ENCODE measurements around the gene TRIM63.

TRIM63 gene

DNA sequence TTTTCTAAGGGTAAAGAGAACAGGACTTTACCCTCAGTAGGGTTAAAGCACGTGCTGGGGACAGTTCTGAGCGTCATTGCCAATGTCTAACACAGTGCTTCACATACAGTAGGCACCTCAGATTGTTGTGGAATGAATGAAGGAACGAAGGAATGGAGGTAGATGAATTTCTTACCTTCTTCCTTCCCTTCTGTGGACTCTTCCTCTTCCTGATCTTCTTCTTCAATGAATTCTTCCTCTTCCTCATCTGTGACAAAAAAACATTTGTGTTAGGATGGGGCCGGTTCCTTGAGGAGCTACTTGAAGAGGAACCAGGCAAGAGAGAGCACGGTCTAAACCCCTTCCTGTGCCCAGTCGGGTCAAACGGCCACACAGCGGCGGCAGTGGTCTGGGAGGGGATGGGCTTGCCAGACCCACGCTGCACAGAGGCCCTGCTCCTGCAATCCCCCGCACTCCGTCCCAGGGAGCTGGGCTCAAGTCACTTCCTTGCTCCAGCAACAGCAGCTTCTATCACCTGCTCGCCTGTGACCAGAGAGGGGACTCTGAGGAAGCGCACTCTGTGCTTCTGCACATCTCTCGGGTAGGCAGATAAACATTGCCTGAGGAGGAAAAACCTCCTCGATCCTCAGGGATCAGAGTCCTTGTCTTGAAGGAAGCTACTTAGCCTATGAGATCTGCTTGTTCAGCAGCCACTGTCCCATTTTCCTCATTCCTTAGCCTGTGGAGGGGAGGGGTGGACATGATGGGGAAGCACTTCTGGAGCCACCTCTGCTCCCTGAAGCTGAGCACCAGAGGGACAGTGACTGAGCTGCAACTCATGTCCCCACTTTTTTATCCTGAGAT, 13.5 kb downstream of the TRIM63 start:
- DNase-seq: no peak

DNA sequence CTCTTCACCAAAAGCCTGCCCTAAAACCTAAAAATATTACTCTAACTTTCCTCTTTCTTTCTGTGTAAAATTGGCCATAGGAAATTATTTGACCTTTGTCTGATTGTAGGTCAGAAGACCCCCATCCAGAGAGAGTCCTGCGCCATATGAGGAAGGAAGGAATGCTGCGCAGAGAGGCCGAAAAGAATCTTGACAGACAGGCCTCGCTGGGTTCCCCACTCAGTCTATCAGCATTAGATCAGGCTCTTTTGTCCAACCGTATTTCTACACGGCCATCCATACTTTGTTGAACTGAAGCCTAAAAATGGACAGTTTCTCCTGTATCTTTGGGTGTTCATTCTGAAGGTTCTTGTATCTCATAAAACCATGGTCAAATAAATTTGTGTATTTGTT, 17.2 kb downstream of the TRIM63 start:
- no peak for DNase-seq

DNA sequence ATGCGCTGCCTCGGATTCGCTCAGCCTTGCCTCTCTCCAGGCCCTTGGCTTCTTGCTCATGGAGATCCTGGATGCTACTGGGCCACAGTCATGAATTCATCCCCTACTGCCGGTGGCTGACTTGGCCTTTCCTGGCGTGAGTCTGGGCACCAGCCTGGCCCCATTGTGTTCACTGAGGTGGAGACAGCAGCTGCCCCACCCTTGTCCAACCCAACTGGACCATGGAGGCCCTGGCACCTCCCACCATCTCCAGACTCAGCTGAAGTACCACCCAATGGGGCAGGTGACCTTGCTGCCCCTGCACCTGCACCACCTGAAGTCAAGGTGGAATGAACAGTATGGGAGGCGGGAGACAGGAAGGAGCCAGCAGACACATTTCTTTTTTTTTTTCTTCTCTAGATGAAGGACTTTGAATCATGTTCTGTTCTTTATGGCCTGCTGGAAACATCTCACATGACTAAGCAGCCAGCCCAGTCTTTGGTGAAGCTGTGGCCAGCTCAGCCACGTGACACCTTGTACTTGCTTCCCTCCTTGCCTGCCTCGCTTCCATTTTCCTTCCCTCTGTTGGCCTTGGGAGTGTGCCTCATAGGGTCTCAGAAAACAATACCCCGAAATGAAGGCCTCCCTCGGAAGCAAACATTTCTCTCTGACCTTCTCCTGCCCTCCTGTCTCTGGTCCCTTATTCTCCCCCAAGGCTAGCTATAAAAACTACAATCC, 17.7 kb downstream of the TRIM63 start:
- no peak for DNase-seq

DNA sequence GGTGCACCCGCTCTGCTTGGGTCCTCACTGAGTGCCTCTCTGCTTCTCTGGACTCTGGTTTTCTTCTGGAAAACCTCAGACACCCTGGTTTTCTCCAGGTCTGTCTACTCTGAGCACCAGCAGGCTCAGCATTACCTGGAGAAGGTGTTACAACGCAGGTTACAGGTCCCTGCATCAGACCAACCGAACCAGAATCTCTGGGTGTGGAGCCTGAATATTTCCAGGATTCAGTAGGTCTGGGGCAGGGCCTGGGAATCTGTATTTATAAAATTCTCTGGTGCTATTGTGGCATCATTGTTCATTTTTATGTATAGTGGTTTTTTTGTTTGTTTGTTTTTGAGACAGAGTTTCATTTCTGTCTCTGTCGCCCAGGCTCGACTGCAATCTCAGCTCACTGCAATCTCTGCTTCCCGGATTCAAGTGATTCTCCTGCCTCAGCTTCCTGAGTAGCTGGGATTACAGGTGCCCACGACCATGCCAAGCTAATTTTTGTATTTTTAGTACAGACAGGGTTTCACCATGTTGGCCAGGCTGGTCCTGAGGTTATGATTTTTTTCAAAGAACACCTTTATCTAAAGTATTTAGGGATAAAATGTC, 20.1 kb downstream of the TRIM63 start:
- no peak for DNase-seq

DNA sequence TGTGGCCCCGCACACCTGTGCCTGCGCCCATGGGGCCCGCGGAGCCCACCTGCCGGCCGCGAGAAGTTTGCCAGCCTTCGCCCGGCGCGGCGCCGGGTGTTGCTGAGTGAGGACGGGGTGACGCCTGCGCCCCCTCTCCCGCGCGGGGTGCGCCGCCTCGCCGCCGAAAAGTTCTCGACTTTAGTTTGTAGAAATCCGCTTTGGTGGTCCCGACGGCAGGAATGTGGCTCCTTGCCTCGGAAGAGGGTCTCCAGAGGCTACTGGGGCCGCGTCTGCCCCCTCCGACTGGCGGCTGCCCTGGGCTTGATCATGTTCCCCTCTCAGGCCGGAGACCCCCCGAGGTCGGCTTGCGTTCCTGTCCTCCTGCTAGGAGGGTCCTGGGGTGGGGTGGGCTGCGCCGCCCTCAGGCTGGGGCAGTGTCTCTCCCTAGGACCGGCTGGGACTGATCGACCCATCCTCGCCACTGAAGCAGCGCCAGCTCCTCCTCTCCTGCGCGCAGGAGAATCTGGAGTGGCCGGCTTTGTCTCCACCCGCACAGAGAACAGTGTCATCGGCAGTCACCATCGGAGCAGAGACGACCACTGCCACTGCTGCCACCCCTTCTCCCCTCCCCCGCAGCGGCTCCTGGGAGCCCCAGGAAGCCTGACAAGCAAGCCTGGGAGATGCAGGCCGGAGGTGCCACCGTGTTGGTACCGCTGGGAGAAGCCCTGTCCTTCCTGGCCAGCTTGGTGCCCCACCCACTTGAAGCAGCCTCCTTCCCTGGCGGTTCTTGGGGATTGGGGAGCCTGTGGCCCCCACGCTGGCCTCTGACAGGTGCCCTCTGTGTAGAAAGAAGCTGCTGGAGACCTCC, 21.0 kb downstream of the TRIM63 start:
- no peak for DNase-seq

DNA sequence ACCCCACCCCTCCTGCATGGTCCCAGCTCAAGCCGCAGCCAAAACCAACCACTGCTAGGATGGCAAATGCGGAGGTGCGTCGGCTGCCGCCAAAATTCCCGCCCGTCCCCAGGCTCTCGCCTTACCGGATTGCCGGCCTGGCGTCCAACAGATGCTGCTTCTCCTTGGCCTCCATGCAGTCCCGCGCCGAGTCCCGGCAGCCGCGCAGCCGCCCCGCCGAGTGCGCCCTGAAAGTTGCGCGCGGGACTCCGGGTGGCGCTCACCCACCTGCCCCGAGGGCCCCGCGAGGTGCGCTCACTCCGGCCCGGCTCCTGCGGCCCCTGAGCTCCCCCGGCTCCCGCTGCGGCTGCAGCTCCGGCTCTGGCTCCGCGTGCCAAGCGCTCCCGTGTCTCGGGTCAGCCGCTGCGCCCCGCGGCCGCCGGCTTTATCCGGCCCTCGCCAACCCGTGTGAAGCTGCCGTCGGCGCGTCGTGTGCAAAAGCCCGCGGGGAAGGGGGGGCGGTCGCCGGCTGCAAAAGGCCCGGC, 21.6 kb downstream of the TRIM63 start, which contains the start of gene SLC30A2:
TSS of gene SLC30A2 (minus strand) at position 397 of the 524 bp plus-strand sequence. CDS start at position 175, 222 bp downstream.
- DNase-seq: no peak

DNA sequence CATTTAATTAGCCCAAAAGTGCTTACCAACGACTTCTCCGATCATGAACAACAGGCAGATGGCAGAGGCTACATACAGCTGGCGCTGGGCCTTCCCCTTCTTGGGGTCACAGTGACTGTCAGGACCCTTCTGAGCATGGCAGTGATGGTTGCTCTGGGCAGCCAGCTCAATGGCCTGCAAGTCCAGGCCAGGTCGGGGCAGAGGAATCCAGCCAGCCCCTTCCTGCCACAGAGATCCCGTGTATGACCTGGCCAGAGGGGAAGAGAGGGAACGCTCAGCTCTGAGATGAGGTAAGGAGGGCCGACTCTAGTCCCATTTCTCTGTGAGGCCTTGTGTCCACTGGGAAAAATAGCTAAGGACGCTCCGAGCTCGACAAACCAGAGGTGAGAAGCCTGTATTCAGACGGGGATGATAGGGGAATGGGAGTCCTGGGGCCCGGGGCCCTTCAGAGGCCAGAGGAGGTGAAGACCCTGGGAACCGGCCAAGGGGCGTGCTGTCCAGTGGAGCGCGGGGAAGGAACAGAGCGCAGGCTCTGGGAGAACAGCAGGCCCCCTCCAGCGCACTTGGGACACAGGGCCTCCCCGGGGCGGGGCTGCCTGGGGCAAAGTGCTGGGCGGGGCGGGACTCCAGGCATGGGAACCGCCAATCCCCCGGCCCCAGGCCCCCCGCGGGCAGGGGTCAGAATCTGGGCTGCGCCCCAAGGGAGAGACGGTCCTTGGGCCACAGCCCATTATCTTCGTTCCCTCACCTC, 22.3 kb downstream of the TRIM63 start:
- no peak for DNase-seq

DNA sequence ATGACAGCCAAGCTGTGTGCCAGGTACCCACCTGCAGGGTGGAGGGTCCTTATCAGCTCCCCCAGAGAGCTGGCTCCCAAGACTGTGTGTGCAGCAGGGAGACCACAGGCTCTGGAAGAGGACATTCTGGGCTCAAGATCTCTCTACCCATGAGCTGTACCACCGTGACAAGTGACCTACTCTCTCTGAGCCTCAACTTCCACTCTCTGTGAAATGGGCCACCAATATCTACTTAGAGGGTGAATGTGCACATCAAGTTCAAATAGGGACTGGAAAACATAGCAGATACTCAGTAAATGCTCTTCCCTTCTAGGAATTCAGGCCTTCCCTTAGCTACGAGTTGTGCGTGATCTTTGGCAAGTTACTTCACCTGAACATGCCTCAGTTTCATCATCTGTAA, 23.0 kb downstream of the TRIM63 start:
- DNase-seq: no peak

DNA sequence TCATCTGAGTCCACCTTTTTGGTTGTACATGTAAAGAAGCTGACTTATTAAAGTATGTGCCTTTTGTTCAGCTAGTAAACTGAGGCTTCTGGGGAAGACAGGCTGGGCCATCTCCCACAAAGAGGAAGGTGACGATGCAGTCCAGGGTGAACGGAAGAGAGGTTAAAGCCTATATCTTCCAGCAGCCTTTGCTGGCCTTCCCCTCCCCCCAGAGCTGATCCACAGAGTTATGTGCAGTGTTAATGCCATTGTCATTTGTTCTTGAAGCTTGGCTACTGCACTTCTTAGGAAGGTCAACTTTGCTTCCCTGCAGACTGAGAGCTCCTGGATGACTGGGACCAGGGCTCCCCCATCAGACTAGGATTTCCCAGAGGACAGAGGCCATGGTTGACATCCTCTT, 23.7 kb downstream of the TRIM63 start:
- no peak for DNase-seq

DNA sequence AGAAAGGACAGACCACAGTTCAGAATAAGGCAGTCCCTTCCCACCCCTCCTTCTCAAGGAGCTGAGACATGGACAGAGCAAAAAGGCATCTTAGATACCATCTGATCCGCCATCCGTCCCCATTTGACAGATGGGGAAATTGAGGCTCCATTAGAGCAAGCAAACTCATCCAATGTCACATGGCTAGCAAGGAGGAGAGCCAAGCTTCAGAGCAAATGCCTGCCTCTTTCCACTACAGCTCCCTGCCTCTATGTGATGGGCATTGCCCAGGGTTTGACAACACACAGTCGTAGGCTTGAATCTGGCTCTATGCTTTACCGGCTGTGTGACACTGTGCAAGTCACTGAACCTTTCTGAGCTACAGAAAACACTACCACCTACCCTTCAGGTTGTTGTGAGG, 25.5 kb downstream of the TRIM63 start:
- DNase-seq: no peak

DNA sequence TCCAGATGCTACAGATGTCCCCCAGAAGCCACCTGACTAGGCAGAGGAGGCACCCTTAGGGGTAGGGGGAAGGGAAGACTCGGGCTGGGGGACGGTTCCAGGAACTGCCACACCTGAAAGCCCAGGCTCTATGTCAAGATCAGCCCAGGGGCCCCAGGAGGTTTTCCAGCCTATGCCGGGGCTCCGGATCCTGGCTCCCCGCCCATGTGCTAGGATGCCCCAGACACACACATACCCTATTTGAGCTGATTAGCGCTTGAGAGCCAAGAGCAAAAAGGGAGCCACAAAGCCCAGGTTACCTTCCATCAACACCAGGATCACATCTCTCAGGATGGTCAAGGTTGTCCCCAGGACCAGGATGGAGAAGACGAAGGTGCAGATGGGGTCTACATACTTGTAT, 26.0 kb downstream of the TRIM63 start:
- no peak for DNase-seq

DNA sequence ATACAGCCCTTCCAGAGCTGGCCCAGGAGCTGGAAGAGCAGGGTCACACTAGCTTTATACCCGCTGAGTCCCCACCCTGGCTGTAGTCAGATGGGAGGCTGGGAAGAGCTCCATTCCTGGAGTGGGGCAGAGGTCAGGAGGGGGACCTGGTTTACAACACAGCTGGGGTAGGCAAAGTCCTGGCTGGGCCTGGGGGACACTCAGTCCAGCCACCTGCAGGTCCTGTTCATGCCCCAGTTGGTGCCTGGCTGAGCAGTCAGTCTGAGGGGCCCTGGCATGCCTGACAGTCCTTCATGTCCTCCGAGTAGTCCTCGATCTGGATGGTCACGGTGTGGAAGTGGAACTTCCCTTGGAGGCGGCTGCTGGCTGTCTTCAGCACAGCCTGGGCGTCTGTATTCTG, 28.5 kb downstream of the TRIM63 start:
- no peak for DNase-seq

DNA sequence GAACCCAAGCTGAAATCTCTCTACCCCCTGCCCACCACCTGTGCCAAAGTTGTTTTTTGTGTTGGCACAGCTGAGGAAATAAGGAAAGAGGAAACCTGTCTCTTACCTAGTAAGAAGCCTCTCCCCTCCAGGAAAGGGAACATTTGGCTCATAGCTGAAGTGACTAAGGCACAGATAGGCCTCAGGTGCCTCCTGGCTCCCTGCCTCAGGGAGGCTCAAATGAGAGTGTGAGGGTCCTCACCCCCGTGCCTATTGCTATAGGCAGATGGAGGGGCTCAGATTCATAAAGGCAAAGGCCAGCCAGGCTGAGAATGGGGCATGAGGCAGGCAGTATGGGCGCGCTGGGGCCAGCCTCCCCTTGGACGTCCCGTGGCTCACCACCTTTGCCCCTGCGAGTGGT, 29.0 kb downstream of the TRIM63 start:
- DNase-seq: no peak

DNA sequence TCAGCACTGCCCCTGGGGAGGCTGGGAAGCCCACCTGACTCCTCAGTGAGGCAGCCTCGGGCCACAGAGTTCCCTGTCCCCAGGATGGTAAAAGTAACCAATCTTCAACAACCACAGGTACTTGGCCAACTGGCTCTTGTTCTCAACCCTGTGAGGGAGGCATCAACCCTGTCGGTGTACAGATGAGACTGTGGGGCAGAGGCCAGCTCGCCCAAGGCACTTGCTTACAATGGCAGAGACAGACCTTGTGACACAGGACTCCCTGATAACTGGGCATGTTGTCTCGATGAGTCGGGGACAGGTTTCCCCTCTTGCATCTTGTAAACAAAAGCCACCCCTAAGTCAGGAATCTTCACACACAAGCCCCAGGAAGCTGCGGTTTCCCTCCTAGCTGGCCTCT, 29.5 kb downstream of the TRIM63 start:
- DNase-seq: no peak

DNA sequence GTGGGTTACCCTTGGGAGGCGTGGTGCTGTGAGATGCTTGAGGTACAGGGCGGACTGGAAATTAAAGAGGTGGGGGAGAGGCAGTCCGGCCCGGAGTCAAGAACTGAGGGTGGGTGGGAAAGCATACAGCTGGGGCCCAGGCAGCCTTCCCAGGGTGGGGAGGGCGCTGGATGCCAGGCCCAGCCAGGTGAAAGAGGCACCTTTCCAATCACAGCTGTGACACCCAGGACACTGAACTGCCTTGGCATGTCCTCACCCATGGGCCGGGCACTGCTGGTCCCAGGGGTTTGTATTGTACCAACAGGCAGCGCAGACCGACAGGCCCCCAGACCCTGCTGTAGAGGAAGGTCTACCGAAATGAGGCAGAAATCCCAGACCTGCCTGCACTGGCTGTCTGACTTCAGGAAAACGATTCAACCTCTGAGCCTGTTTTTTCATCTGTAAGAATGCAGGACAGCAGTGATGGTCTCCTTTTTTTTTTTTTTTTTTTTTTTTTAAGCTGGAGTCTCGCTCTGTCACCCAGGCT, 30.6 kb downstream of the TRIM63 start:
- DNase-seq: no peak

DNA sequence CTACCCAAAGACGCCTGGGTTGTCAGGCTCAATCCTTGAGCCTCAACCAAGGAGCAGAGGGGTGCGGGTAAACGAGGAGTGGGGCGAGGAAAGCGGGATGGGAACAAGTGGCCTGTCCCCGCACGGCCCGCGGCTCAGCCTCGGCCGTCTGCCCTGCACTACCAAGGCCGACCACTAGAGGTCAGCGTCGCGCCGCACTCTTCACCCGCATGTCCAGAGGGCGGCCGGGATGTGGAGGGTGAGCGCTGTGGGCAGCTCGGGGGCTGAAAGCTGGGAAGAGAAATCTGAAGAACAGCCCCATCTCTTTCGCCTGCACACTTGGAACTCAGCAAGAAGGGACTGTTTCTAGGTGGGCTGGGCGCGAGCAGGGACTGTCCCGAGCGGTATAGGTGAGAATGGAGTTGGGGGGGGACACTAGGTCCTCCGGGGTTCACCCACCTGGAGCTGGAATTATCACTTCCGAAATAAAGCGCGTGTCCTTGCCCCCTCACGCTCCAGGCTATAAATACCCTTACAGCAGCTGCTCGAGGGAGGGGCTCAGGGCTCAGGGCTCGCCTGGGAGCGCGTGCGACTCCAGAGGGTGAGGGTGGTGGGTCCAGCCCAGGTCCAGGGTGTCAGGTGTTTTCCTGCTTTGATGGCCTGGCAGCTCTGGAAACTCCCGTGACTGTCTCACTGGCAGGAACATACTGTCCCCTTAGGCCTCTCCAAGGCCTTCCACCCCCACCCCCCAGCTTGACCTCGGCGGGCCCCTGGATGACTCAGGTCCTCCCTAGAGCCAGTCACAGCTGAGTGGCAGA, 31.3 kb downstream of the TRIM63 start:
- peak in 1 of 2 experiments; percentile 48 for DNase-seq

DNA sequence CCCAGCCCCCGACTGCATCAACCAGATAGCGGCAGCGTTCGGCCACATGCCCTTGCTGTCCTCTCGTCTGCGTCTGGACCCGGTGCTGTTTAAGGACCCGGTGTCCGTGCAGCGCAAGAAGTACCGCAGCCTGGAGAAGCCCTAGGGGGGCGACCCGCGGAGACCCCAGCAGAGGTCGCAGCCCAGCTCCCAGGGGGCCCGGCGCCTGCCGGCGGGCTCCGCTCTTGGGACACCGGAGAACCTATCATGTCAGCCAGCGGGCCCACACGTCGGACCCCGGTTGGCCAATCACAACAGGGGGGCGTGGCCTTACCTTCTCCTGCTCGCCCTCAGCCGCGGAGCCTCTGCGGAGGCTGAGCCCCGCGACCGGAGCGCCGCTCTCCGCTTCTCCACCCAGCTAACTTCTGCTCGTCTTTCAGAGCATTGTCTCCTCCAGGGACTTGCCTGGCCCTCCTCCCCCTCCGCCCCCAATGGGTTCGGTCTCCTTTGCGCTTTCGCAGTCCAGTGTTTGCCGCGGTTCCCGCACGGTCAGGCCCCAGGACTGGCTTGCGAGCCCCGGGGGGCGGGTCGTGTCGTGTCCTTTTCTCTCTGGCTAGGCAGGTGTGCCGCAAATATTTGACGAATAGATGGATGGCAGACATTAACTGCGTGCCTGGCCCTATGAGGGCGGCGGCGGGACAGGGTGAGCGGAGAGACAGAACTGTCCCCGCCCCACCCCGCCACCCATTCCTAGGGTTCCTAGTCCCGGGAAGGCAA, 32.0 kb downstream of the TRIM63 start:
- peak; percentile 20 to 86 for DNase-seq

DNA sequence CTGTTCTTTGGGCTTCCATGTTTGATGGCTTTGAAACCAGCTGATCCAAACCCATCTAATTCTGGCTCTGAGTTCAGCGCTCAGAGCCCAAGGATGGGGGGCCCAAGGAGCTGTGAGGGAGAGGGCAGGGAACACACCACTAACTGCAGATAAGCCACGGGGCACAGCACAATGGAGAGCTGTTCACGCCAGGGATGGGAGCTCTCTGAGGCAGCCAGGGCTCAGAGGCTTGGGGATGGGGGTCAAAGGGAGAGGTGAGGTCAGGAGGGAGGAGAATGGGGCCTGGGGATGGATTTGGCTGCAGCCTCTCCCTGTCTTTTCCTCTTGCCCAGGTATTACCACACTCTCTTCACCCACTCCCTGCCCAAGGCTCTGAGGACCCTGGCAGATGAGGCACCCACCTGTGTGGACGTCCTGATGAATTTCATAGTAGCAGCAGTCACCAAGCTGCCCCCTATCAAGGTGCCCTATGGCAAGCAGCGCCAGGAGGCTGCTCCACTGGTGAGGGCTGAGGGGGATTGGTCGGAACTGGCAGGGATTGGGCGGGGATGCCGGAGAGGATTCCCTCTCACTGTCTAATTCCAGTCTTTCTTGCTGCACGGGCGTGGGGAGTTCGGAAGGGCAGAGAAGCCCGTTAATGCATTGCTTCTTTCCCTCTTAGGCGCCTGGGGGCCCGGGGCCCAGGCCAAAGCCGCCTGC, 32.8 kb downstream of the TRIM63 start:
- DNase-seq: no peak

DNA sequence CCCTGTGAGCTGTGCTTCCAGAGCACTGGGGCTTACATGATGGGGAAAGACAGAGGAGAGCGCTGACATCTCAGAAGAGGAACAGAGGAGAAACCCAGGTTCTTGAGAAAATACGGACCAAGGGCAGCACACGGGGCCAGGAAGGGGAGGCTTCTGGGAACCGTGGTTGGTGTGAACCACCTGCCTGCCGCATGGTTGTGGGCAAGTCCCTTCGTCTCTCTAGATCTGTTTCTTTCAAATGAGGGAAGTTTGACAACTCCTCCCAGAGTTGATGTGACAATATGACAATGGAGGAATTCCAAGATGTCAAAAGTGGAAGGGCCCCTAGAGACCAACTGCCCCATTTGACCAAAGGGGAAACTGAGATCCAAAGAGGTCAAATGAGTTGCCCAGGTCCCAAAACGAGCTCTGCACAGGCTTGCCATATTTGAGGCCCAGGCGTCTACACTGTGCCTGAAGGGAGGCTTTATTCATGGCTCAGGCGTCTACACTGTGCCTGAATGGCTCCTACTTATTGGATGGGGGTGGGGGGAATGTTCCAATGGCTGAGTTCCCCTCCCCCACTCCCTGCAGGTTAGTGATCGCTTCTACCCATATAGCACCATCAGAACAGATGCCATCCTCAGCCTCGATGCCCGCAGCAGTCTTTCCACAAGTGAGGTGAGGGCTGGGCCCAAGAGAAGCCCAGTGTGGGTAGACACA, 34.6 kb downstream of the TRIM63 start:
- no peak for DNase-seq
